ENCODE measurements around the gene AGTPBP1.
"Not testable (repeated sequence)": the region's sequence is repeated elsewhere in the genome, so short reads cannot be mapped to it uniquely, and the experiment has no call there.

Gene AGTPBP1, protein sequence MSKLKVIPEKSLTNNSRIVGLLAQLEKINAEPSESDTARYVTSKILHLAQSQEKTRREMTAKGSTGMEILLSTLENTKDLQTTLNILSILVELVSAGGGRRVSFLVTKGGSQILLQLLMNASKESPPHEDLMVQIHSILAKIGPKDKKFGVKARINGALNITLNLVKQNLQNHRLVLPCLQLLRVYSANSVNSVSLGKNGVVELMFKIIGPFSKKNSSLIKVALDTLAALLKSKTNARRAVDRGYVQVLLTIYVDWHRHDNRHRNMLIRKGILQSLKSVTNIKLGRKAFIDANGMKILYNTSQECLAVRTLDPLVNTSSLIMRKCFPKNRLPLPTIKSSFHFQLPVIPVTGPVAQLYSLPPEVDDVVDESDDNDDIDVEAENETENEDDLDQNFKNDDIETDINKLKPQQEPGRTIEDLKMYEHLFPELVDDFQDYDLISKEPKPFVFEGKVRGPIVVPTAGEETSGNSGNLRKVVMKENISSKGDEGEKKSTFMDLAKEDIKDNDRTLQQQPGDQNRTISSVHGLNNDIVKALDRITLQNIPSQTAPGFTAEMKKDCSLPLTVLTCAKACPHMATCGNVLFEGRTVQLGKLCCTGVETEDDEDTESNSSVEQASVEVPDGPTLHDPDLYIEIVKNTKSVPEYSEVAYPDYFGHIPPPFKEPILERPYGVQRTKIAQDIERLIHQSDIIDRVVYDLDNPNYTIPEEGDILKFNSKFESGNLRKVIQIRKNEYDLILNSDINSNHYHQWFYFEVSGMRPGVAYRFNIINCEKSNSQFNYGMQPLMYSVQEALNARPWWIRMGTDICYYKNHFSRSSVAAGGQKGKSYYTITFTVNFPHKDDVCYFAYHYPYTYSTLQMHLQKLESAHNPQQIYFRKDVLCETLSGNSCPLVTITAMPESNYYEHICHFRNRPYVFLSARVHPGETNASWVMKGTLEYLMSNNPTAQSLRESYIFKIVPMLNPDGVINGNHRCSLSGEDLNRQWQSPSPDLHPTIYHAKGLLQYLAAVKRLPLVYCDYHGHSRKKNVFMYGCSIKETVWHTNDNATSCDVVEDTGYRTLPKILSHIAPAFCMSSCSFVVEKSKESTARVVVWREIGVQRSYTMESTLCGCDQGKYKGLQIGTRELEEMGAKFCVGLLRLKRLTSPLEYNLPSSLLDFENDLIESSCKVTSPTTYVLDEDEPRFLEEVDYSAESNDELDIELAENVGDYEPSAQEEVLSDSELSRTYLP

DNA sequence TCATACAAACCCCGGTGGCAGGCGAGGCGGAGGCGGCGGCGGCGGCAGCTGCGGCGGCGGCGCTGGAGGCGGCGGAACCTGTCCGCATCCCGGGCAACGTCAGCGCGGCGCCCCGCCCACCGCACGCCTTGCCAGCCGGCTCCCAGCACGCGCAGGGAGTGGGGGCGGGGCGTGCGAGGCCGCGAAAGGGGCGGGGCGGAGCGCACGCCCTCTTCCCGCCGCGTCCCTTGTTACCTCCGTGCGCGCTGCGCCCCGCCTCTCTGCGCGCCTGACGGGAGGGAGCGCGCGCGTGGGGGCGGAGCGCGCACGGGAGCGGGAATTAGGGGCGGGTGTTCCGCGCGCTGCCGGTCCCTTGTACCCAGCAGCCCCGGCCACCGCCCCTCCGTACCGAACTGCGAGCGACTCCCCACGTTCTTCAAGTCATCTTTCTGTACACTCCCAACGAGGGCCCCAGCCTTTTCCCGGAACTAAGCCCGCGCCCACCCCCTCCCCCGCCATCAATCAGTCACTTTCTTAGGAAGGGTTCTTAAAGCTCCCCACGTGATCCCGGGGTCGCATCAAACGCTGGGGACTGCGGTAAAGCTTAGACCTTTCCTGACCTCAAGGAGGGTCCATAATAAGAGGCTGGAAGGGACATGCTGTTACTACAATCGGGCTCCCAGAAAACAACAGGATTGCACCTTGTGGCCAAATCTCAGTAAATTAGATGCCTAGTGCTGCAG is at the start of gene AGTPBP1:
TSS of gene AGTPBP1 (minus strand) at position 80 of the 722 bp plus-strand sequence. CDS start 29,421 bp downstream, outside the sequence.
- TF ChIP-seq, protein P1, sequence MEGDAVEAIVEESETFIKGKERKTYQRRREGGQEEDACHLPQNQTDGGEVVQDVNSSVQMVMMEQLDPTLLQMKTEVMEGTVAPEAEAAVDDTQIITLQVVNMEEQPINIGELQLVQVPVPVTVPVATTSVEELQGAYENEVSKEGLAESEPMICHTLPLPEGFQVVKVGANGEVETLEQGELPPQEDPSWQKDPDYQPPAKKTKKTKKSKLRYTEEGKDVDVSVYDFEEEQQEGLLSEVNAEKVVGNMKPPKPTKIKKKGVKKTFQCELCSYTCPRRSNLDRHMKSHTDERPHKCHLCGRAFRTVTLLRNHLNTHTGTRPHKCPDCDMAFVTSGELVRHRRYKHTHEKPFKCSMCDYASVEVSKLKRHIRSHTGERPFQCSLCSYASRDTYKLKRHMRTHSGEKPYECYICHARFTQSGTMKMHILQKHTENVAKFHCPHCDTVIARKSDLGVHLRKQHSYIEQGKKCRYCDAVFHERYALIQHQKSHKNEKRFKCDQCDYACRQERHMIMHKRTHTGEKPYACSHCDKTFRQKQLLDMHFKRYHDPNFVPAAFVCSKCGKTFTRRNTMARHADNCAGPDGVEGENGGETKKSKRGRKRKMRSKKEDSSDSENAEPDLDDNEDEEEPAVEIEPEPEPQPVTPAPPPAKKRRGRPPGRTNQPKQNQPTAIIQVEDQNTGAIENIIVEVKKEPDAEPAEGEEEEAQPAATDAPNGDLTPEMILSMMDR (IDR thresholded peaks at IDR 0.05), result no peak
- peak; percentile 90 for DNase-seq (ENCODE audit: low spot score)
- peak within 1 kb of the TSS; percentile 98 for H3K4me3 ChIP-seq
- H3K27ac ChIP-seq, result peak within 1 kb of the TSS; percentile 77 to 91

GRCh38 chr9:85786116-85786515 is 44.4 kb upstream of the AGTPBP1 start:
- DNase-seq (ENCODE audit: low spot score); H3K27ac ChIP-seq; H3K4me3 ChIP-seq: not testable (repeated sequence)

DNA sequence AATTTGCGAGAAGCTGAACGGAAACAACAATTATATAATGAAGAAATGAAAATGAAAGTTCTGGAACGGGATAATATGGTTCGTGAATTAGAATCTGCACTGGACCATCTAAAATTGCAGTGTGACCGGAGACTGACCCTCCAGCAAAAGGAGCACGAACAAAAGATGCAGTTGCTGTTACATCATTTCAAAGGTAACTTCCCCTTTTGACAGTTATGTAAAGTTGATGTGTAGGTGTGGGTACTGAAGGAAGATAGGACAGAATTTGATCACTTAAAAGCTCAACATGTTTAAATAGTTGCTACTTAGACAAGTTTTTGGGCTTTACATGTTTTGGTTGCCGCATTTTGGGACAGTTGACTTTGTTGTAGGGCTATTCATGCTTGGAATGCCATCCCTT is 32.1 kb upstream of the AGTPBP1 start:
- not testable (repeated sequence) for H3K4me3 ChIP-seq; H3K27ac ChIP-seq; DNase-seq (ENCODE audit: low spot score)

GRCh38 chr9:85761802-85762201 is 20.0 kb upstream of the AGTPBP1 start:
- not testable (repeated sequence) for H3K4me3 ChIP-seq; DNase-seq (ENCODE audit: low spot score)

DNA sequence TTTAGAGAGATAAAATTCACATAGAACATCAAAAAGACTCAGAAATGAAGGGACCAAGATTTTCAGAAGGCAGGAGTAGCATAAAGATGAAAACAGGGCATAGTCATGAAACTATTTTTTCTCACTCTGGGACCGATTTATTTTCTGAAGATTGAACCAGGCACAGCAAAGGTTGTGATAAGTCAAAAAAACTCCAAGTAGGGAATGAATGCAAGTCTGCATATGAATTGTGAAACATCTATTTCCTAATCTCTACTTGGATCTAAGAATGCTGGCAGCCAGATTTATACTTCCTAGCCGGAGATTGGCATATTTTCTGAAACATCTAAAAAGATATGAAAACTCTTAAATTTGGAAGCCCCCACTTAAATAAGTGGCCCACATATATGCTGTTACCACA is 16.0 kb upstream of the AGTPBP1 start:
- not testable (repeated sequence) for H3K4me3 ChIP-seq; DNase-seq (ENCODE audit: low spot score); H3K27ac ChIP-seq

More at GRCh38 chr9:85761802-85762201, 20.0 kb upstream of the AGTPBP1 start:
- H3K27ac ChIP-seq, result not testable (repeated sequence)

DNA sequence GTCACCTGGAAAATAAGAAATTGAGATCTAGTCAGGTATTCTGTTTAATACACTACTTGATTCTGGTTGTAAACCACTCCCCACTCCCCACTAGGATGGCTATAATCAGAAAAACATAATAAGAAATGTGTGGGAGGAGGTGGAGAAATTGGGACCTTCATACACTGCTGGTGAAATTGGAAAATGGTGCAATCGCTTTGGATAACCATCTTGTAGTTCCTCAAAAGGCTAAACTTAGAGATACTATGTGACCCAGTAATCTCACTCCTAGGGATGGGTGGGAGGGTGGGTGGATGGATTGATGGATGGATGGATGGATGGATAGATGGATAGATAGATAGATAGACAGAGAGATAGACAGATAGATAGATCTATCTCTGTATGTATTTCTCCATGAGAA is 14.5 kb upstream of the AGTPBP1 start:
- H3K27ac ChIP-seq, H3K4me3 ChIP-seq: not testable (repeated sequence)

DNA sequence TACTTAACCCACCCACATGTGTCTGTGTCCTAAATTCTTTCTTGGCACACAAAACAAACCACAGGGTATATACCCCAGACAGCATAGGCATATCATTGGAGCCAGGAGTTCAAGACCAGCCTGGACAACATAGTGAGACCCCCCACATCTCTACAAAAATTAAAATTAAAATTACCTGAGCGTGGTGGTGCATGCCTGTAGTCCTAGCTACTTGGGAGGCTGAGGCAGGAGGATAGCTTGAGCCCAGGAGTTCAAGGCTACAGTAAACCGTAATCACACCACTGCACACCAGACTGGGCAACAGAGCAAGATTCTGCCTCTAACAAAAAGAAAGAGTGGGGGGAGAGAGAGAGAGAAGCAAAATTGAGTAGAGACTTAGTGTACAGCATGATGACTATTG is 4.6 kb upstream of the AGTPBP1 start:
- no peak for DNase-seq (ENCODE audit: low spot score)
- Histone ChIP-seq H3K27ac (no peak overlapping the region), H3K4me3 (no peak overlapping the region)
- TF ChIP-seq, protein P1 (IDR thresholded peaks at IDR 0.05), result no peak

More for the DNA sequence above, 14.5 kb upstream of the AGTPBP1 start:
- DNase-seq (ENCODE audit: low spot score), result not testable (repeated sequence)

- DNase-seq (ENCODE audit: low spot score), result no peak
- H3K4me3 ChIP-seq, result no peak overlapping the region
- TF ChIP-seq, protein P1 (IDR thresholded peaks at IDR 0.05), result no peak
- H3K27ac ChIP-seq, result no peak overlapping the region
These were observed 3.4 kb upstream of the AGTPBP1 start for GRCh38 chr9:85745203-85745602.

GRCh38 chr9:85744480-85744879 is 2.7 kb upstream of the AGTPBP1 start:
- no peak overlapping the region for H3K27ac ChIP-seq
- TF ChIP-seq, protein P1 (IDR thresholded peaks at IDR 0.05), result no peak
- no peak for DNase-seq (ENCODE audit: low spot score)
- no peak overlapping the region for H3K4me3 ChIP-seq

All from coronary artery (tissue), 2 donors.